SK-N-MC (cell line): ENCODE data around the gene STS.

Source experiments
- EZH2 ChIP-seq: fragments of 200-600 bp; sonication (generic); IDR thresholded peaks from one replicate; pipeline ENCODE4 v1.6.1; 2017; ENCODE audit warnings: antibody characterized with exemption
- FOXP2 ChIP-seq: optimal IDR thresholded peaks from 2 replicates; pipeline ENCODE3; 2011; ENCODE audit warnings: mild to moderate bottlenecking, moderate library complexity; ENCODE audit not compliant: insufficient read depth; ENCODE audit errors: extremely low read length, control extremely low read depth
- POLR2AphosphoS5 ChIP-seq: IDR thresholded peaks from 2 replicates; pipeline ENCODE4 v1.6.1; 2012; ENCODE audit warnings: mild to moderate bottlenecking, low read depth, low read length, borderline replicate concordance

DNA sequence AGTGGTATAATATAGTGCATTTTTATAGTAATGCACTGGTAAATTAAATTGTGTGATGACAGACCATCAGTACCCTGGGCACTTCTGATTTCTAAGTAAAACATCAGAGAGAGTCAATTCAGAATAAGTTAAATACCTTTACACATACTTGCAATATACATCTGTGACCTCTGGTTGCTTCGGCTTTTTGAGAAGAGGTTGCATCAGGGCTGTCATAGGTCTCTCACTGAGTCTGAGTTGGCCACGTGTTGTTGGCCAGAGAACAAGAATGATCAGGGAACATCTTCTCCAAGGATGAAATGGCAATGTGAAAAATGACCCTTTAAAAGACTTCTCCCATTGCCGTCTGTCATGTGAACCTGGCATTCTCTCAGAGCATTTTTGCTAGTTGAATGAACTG is 37.3 kb downstream of the STS start:
- TF ChIP-seq EZH2 (no peak), POLR2AphosphoS5 (no peak), FOXP2 (no peak)
